Nephron progenitor cell (in vitro differentiated cells): ENCODE results near the gene GPR156.

Experiments used
- DNase-seq: peaks from one replicate; pipeline ENCODE4 v3.0.0; 2021
- H3K27ac Mint-ChIP-seq: 2 replicates; pipeline ENCODE4 v1.8.0; 2021; ENCODE audit warnings: mild to moderate bottlenecking, moderate library complexity, mixed read lengths
- H3K27me3 Mint-ChIP-seq: 2 replicates; pipeline ENCODE4 v1.8.0; 2021; ENCODE audit warnings: mild to moderate bottlenecking, low read depth, mixed read lengths; ENCODE audit not compliant: poor library complexity
- H3K36me3 Mint-ChIP-seq: 2 replicates; pipeline ENCODE4 v1.8.0; 2021; ENCODE audit warnings: low read depth, mixed read lengths
- H3K4me1 Mint-ChIP-seq: 2 replicates; pipeline ENCODE4 v1.8.0; 2021; ENCODE audit warnings: mixed read lengths
- H3K4me3 Mint-ChIP-seq: 2 replicates; pipeline ENCODE4 v1.8.0; 2021; ENCODE audit warnings: mild to moderate bottlenecking, moderate library complexity, mixed read lengths
- H3K9me3 Mint-ChIP-seq: 2 replicates; pipeline ENCODE4 v1.8.0; 2021; ENCODE audit warnings: mild to moderate bottlenecking, moderate library complexity, mixed read lengths
- CTCF ChIP-seq: fragments of 200-600 bp; sonication (generic); IDR thresholded peaks from 2 replicates; pipeline ENCODE4 v1.5.0; 2021; ENCODE audit warnings: antibody characterized with exemption

GPR156 gene

GRCh38 chr3:120281261-120281660 is 3.8 kb downstream of the GPR156 start:
- Mint-ChIP-seq H3K27ac (no peak overlapping the region), H3K36me3 (no peaks in the 10 kb centered on the region), H3K4me3 (no peak overlapping the region), H3K9me3 (peaks cover 4% of the 10 kb centered on the region), H3K4me1 (peaks cover 5% of the 10 kb centered on the region), H3K27me3 (peaks cover 59% of the 10 kb centered on the region)
- no peak for TF ChIP-seq CTCF
- no peak for DNase-seq

GRCh38 chr3:120280566-120280965 is 4.5 kb downstream of the GPR156 start:
- peaks cover 5% of the 10 kb centered on the region for H3K4me1 Mint-ChIP-seq
- peaks cover 59% of the 10 kb centered on the region for H3K27me3 Mint-ChIP-seq
- H3K36me3 Mint-ChIP-seq, result no peaks in the 10 kb centered on the region
- TF ChIP-seq CTCF, result no peak
- no peak for DNase-seq
- no peak overlapping the region for H3K4me3 Mint-ChIP-seq
- peaks cover 4% of the 10 kb centered on the region for H3K9me3 Mint-ChIP-seq
- no peak overlapping the region for H3K27ac Mint-ChIP-seq

GRCh38 chr3:120280026-120280425 is 5.0 kb downstream of the GPR156 start:
- no peak for TF ChIP-seq CTCF
- H3K4me3 Mint-ChIP-seq, result no peak overlapping the region
- H3K4me1 Mint-ChIP-seq, result peaks cover 5% of the 10 kb centered on the region
- no peak for DNase-seq
- H3K36me3 Mint-ChIP-seq, result no peaks in the 10 kb centered on the region
- peaks cover 4% of the 10 kb centered on the region for H3K9me3 Mint-ChIP-seq
- H3K27me3 Mint-ChIP-seq, result peaks cover 56% of the 10 kb centered on the region
- no peak overlapping the region for H3K27ac Mint-ChIP-seq

GRCh38 chr3:120276767-120277166 is 8.3 kb downstream of the GPR156 start:
- TF ChIP-seq CTCF, result no peak
- DNase-seq, result no peak
- no peak overlapping the region for H3K4me3 Mint-ChIP-seq
- H3K27me3 Mint-ChIP-seq, result peaks cover 24% of the 10 kb centered on the region
- H3K36me3 Mint-ChIP-seq, result no peaks in the 10 kb centered on the region
- peaks cover 4% of the 10 kb centered on the region for H3K9me3 Mint-ChIP-seq
- no peak overlapping the region for H3K27ac Mint-ChIP-seq
- H3K4me1 Mint-ChIP-seq, result no peaks in the 10 kb centered on the region

GRCh38 chr3:120275618-120276017 is 9.4 kb downstream of the GPR156 start:
- TF ChIP-seq CTCF, result no peak

GRCh38 chr3:120274739-120275167 is 10.3 kb downstream of the GPR156 start:
- peaks cover 21% of the 10 kb centered on the region for H3K27me3 Mint-ChIP-seq
- TF ChIP-seq CTCF, result no peak
- peaks cover 4% of the 10 kb centered on the region for H3K9me3 Mint-ChIP-seq
- DNase-seq, result no peak
- H3K27ac Mint-ChIP-seq, result no peak overlapping the region
- H3K4me1 Mint-ChIP-seq, result no peaks in the 10 kb centered on the region
- no peaks in the 10 kb centered on the region for H3K36me3 Mint-ChIP-seq
- no peak overlapping the region for H3K4me3 Mint-ChIP-seq

More at GRCh38 chr3:120275618-120276017, 9.4 kb downstream of the GPR156 start:
- Mint-ChIP-seq H3K9me3 (peaks cover 4% of the 10 kb centered on the region), H3K27me3 (peaks cover 16% of the 10 kb centered on the region), H3K36me3 (no peaks in the 10 kb centered on the region), H3K4me1 (no peaks in the 10 kb centered on the region), H3K27ac (no peak overlapping the region), H3K4me3 (no peak overlapping the region)
- DNase-seq, result no peak
